ENCODE data around the gene TMC1. TPM values are rescaled to one million over a fixed set of nuclear protein-coding genes. Genes with fewer than 3 reads are reported as not detected.

Gene TMC1
- total RNA-seq, 2 donors from 2014 or later, result 0.29 to 0.42 TPM

DNA sequence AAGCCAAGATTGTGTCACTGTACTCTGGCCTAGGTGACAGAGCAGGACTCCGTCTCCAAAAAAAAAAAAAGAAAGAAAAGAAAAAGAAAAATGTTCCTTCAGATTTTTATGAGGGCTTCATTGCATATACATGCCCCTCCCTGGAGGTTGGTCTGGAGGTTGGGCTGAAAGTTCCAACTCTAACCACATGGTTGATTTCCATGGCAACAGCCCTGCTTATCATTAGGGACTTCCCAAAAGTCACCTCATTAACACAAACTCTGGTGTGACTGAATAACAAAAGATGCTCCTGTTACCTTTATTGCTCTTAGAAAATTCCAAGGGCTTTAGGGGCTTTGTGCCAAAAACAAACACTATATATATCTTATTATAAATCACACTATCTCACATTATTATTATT lies 113.8 kb downstream of the TMC1 start:
- Histone ChIP-seq H3K36me3 (no peaks in the 10 kb centered on the region), H3K27ac (no peak overlapping the region), H3K27me3 (no peaks in the 10 kb centered on the region), H3K9me3 (no peaks in the 10 kb centered on the region), H3K9ac (ENCODE audit: low read depth in 2 of 2, low read length in 2 of 2) (no peak overlapping the region), H3K4me1 (no peaks in the 10 kb centered on the region), H3K4me3 (no peak overlapping the region)
- no peak for DNase-seq
- TF ChIP-seq, protein P1, sequence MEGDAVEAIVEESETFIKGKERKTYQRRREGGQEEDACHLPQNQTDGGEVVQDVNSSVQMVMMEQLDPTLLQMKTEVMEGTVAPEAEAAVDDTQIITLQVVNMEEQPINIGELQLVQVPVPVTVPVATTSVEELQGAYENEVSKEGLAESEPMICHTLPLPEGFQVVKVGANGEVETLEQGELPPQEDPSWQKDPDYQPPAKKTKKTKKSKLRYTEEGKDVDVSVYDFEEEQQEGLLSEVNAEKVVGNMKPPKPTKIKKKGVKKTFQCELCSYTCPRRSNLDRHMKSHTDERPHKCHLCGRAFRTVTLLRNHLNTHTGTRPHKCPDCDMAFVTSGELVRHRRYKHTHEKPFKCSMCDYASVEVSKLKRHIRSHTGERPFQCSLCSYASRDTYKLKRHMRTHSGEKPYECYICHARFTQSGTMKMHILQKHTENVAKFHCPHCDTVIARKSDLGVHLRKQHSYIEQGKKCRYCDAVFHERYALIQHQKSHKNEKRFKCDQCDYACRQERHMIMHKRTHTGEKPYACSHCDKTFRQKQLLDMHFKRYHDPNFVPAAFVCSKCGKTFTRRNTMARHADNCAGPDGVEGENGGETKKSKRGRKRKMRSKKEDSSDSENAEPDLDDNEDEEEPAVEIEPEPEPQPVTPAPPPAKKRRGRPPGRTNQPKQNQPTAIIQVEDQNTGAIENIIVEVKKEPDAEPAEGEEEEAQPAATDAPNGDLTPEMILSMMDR (IDR thresholded peaks at IDR 0.05), result no peak
- intact Hi-C loops (cut with DNase I), result no loop called here

DNA sequence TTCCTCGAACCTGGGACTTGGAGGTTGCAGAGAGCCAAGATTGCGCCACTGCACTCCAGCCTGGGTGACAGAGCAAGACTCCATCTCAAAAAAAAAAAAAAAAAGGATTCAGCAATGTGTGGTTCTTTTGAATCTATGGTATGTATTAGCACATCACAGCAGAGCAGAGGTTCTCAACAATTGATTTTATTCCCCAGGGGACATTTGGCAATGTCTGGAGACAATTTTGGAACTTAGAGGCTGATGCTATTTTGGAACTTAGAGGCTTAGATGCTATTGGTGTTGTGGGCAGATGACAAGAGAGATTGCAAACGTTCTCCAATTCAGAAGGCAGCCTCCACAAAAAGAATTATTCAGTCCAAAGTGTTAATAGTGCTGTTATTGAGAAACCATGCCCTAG lies 115.2 kb downstream of the TMC1 start:
- intact Hi-C loops (cut with DNase I), result no loop called here
- no peak for DNase-seq
- TF ChIP-seq, protein P1 (IDR thresholded peaks at IDR 0.05), result no peak

DNA sequence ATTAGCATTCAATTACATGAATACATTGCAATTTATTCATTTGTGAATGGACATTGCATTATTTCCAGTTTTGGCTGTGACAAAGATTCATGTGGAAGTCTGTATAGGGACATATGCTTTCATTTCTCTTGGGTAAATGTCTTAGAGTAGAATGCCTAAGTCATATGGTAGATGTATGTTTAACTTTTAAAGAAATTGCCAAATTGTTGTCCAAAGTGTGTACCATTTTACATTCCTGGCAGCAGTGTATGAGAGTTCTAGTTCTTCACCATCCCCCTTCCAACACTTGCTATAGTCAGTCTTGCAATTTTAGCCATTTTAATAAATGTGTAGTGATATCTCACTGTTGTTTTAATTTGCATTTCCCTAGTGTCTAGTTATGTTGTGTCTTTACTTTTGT lies 122.2 kb downstream of the TMC1 start:
- no peak overlapping the region for H3K9ac ChIP-seq (ENCODE audit: low read depth in 2 of 2, low read length in 2 of 2)
- H3K4me1 ChIP-seq, result no peaks in the 10 kb centered on the region
- intact Hi-C loops (cut with DNase I), result no loop called here
- H3K4me3 ChIP-seq, result no peak overlapping the region
- H3K27ac ChIP-seq, result no peak overlapping the region
- TF ChIP-seq, protein P1 (IDR thresholded peaks at IDR 0.05), result no peak
- DNase-seq, result no peak
- H3K9me3 ChIP-seq, result no peaks in the 10 kb centered on the region
- no peaks in the 10 kb centered on the region for H3K27me3 ChIP-seq
- no peaks in the 10 kb centered on the region for H3K36me3 ChIP-seq

More for the DNA sequence above, 115.2 kb downstream of the TMC1 start:
- H3K36me3 ChIP-seq, result no peaks in the 10 kb centered on the region
- no peaks in the 10 kb centered on the region for H3K9me3 ChIP-seq
- no peaks in the 10 kb centered on the region for H3K27me3 ChIP-seq
- H3K9ac ChIP-seq (ENCODE audit: low read depth in 2 of 2, low read length in 2 of 2), result no peak overlapping the region
- no peak overlapping the region for H3K27ac ChIP-seq
- H3K4me3 ChIP-seq, result no peak overlapping the region
- no peaks in the 10 kb centered on the region for H3K4me1 ChIP-seq

DNA sequence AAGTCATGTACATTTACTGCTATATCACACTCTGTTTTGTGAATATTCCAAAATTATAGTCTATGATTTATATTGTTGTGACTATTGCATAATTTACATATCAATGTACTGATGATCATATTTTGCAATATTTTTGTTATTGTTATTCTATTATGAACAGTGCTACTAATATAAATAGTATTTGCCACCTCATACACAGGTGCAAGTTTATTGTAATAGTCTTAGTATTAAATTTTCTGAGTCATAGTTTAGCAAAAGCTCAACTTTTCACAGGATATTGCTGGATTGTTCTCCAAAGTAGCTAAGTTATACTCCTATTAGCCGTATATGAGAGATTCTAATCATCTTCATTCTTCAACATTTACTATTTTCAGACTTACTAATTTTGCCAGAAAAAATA lies 124.7 kb downstream of the TMC1 start:
- Histone ChIP-seq H3K36me3 (no peaks in the 10 kb centered on the region), H3K4me1 (no peaks in the 10 kb centered on the region), H3K9me3 (no peaks in the 10 kb centered on the region), H3K4me3 (no peak overlapping the region), H3K27me3 (no peaks in the 10 kb centered on the region), H3K27ac (no peak overlapping the region), H3K9ac (ENCODE audit: low read depth in 2 of 2, low read length in 2 of 2) (no peak overlapping the region)
- DNase-seq, result no peak
- intact Hi-C loops (cut with DNase I), result no loop called here
- TF ChIP-seq, protein P1 (IDR thresholded peaks at IDR 0.05), result no peak

DNA sequence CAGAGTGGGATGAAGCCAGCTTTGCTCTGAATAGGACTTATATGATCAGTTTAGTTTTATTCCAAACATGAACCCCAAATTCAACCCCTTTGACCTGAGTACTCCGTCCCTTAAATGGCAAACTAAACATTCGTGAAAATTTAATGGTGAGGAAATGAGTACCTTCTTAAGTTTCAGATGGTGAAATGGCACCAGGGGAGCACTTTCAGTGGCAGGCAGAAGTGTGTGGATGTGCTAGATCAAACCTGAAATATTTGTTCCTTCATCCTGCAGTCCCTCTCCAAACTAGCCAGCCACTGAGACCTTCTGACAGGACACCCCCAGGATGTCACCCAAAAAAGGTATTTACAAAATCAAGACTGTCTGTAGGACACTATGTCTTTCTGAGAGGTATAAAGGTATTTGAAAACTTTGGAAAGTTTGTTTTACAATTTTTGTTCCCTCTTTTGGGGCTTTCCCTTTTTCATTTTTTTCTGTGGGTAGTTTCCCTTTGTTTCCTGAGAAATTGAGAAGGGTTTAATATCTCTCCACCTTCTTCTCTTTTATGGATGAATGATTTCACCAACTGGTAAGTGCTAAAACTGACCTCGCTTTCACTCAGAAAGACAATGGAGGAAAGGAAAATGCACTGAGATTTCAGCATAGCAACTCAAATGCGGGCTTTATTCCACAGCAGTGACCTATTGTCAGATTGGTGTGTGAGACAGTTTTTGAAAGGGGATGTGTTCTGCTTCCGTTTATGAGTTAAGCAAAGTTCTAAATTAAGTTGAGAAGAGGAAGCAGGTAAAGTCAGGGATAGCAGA lies 127.1 kb downstream of the TMC1 start:
- no peak overlapping the region for H3K9ac ChIP-seq (ENCODE audit: low read depth in 2 of 2, low read length in 2 of 2)
- H3K36me3 ChIP-seq, result no peaks in the 10 kb centered on the region
- no peak overlapping the region for H3K27ac ChIP-seq
- intact Hi-C loops (cut with DNase I), result no loop called here
- no peak for DNase-seq
- TF ChIP-seq, protein P1 (IDR thresholded peaks at IDR 0.05), result no peak
- H3K4me3 ChIP-seq, result no peak overlapping the region
- no peaks in the 10 kb centered on the region for H3K27me3 ChIP-seq
- no peaks in the 10 kb centered on the region for H3K4me1 ChIP-seq
- H3K9me3 ChIP-seq, result no peaks in the 10 kb centered on the region
